Activated CD8-positive, alpha-beta T cell treated with anti-CD3 and anti-CD28 coated beads for 36 hours (primary cell): ENCODE measurements around the gene PTPRG. TPM values are rescaled to one million over a fixed set of nuclear protein-coding genes. Genes with fewer than 3 reads are reported as not detected.

Experiments
- ATAC-seq: fragments of 200-7000 bp; cut with Tn5 transposase; one replicate; pipeline ENCODE4 v1.10.0; 2021; ENCODE audit warnings: mild to moderate bottlenecking, moderate library complexity
- CTCF ChIA-PET: fragments of 350-600 bp; sonication (Branson Sonifier 250); formaldehyde crosslinking; loops from one replicate; lab custom pipeline; 2021; ENCODE audit warnings: antibody characterized with exemption; lab: Charles Lee
- POLR2A ChIA-PET: fragments of 350-600 bp; sonication (Branson Sonifier 250); formaldehyde crosslinking; loops from one replicate; lab custom pipeline; 2021; ENCODE audit warnings: antibody characterized with exemption; lab: Charles Lee
- DNase-seq: peaks from one replicate; pipeline ENCODE4 v3.0.0-alpha.2; 2020
- H3K27ac Mint-ChIP-seq: one replicate; pipeline ENCODE4 v1.8.0; 2021; ENCODE audit warnings: mild to moderate bottlenecking, mixed read lengths
- H3K27me3 Mint-ChIP-seq: one replicate; pipeline ENCODE4 v1.8.0; 2021; ENCODE audit warnings: mixed read lengths
- H3K36me3 Mint-ChIP-seq: one replicate; pipeline ENCODE4 v1.8.0; 2021; ENCODE audit warnings: low read depth, mixed read lengths
- H3K4me1 Mint-ChIP-seq: one replicate; pipeline ENCODE4 v1.8.0; 2021; ENCODE audit warnings: low read depth, mixed read lengths
- H3K4me3 Mint-ChIP-seq: one replicate; pipeline ENCODE4 v1.8.0; 2021; ENCODE audit warnings: mild to moderate bottlenecking, moderate library complexity, mixed read lengths
- H3K9me3 Mint-ChIP-seq: one replicate; pipeline ENCODE4 v1.8.0; 2021; ENCODE audit warnings: mixed read lengths
- intact Hi-C: fragments of 100-400 bp; cut with micrococcal nuclease; formaldehyde crosslinking; loops from one replicate; pipeline ENCODE4 v1.10.0; 2022
- total RNA-seq, 2 experiments: library from RNA; stranded (reverse); gene quantifications; one replicate each; pipeline ENCODE4 v1.2.3, GENCODE V29; 2021
- TF ChIP-seq, protein P1 (sequence below): fragments of 200-600 bp; IDR thresholded peaks from one replicate; pipeline ENCODE4 v1.8.0; 2022; ENCODE audit warnings: antibody characterized with exemption, mild to moderate bottlenecking

The PTPRG gene
- total RNA-seq, 2 experiments from 2014 or later = not detected

DNA sequence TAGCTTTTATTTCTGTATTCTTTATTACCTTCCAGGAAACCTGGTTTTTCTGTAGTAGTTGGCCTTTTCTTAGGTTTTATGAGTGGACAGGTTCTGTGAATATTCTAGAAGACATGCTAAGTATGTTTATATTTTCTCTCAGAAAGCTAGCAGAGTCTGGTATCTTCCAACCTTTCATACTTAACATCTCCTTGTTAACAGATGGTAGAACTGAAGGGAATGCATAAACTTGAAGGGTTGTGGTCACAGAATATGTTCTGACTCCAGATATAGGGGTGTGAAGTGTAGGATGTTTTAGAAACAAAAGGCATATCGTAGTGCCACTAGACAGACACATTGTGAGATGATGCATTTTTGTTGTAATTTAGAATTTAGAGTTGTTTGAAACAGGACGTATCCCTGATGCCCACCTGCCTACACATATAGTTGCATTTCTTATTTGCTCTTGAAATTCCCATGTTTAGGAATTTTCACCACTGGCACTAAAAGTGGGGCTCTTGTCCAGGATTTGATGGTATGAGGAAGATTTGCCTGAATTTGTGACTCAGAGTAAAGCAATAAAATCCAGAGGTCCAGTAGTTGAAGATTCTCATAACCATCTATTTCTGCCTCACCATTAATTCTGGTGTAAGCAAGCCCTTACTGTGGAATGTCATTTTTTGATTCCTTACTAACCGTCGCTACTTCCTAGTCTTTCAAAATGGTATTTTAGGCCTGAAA is 537.4 kb downstream of the PTPRG start:
- no peaks in the 10 kb centered on the region for H3K9me3 Mint-ChIP-seq
- ChIA-PET CTCF (no interaction called here), POLR2A (no interaction called here)

DNA sequence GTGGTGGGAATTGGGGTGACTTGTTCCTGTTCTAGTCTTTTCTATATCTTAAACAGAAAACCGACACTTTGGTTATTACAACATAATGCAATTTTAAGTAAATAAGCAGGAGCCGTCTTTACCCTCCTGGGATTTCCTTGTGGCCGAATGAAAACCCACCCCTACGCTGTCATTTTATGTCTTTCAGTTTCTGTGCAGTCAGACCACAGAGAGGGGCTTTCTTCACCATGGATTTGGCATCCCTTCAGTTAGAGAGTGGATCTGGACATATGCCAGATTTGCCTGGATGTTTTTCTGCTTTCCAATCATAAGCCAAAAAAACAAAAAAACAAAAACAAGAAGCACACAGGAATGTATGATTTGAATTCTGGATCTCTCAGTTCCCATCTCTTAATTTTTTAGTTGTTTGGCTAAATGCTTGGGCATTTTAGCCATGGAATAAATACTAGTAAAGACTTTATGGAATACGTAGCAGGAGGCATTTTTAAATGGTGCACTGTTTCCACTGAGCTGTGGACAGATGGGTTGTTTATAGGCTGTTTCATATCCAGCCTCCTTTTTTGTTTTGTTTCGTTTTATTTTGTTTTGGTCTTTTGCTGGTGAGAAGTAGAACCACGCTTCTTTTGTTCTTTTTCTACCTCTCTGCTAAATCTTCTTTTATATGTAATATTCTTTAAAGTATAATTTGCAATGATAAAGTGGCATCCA is 539.1 kb downstream of the PTPRG start:
- Mint-ChIP-seq H3K4me3 (no peak overlapping the region), H3K4me1 (no peaks in the 10 kb centered on the region), H3K27me3 (no peaks in the 10 kb centered on the region), H3K27ac (no peak overlapping the region), H3K9me3 (no peaks in the 10 kb centered on the region), H3K36me3 (no peaks in the 10 kb centered on the region)
- no peak for DNase-seq
- TF ChIP-seq, protein P1, sequence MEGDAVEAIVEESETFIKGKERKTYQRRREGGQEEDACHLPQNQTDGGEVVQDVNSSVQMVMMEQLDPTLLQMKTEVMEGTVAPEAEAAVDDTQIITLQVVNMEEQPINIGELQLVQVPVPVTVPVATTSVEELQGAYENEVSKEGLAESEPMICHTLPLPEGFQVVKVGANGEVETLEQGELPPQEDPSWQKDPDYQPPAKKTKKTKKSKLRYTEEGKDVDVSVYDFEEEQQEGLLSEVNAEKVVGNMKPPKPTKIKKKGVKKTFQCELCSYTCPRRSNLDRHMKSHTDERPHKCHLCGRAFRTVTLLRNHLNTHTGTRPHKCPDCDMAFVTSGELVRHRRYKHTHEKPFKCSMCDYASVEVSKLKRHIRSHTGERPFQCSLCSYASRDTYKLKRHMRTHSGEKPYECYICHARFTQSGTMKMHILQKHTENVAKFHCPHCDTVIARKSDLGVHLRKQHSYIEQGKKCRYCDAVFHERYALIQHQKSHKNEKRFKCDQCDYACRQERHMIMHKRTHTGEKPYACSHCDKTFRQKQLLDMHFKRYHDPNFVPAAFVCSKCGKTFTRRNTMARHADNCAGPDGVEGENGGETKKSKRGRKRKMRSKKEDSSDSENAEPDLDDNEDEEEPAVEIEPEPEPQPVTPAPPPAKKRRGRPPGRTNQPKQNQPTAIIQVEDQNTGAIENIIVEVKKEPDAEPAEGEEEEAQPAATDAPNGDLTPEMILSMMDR = no peak
- ChIA-PET POLR2A (no interaction called here), CTCF (no interaction called here)
- intact Hi-C loops = no loop called here
- ATAC-seq = no peak

More for the DNA sequence above, 537.4 kb downstream of the PTPRG start:
- DNase-seq (no peak), ATAC-seq (no peak)
- intact Hi-C loops = no loop called here
- Mint-ChIP-seq H3K27ac (no peak overlapping the region), H3K27me3 (no peaks in the 10 kb centered on the region), H3K36me3 (no peaks in the 10 kb centered on the region), H3K4me1 (no peaks in the 10 kb centered on the region), H3K4me3 (no peak overlapping the region)
- TF ChIP-seq, protein P1 = no peak

DNA sequence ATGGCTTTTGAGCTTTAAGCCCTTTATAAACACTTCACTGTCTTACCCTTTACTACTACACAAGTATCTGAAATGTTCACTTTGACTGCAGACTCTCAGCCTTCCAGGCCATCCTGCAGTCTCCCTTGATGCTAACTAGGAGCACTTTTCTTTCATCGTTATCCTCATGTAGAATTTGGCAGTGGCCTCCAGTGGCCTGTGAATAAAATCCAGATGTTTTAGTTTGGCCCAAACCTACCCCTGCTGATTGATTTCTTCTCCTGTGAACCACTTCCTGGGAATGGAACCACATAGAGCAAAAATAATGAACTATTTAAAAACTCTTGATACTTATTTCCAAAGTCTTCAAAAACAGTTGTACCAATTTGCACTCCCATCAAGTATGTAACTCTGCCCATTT is 540.1 kb downstream of the PTPRG start:
- CTCF ChIA-PET = no interaction called here
- ATAC-seq (no peak), DNase-seq (no peak)
- TF ChIP-seq, protein P1 = no peak
- H3K27me3 Mint-ChIP-seq = no peaks in the 10 kb centered on the region
- no peak overlapping the region for H3K27ac Mint-ChIP-seq
- no peaks in the 10 kb centered on the region for H3K9me3 Mint-ChIP-seq
- H3K4me1 Mint-ChIP-seq = no peaks in the 10 kb centered on the region
- no peak overlapping the region for H3K4me3 Mint-ChIP-seq
- POLR2A ChIA-PET = no interaction called here
- intact Hi-C loops = no loop called here
- H3K36me3 Mint-ChIP-seq = no peaks in the 10 kb centered on the region

DNA sequence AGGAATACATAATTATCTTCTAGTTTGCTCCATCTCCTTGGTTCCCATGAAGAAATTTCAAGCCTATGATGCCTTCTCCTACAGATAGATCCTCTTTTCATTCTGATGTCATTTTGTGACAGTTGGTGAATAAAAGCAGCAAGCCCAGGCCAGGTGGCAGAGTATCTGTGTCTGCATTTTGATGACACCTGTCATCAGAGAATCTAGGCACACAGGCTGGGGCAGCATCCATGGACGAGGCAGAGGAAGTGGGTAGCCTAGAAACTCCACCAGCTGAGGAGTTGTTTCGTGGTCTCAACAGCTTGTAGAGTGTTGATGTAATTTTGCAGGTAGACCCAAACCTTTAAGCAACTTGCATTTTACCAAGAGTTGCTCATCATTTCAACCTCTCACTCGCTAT is 542.2 kb downstream of the PTPRG start:
- ATAC-seq (no peak), DNase-seq (no peak)
- H3K9me3 Mint-ChIP-seq = peaks cover 1% of the 10 kb centered on the region
- CTCF ChIA-PET = interaction anchor here (1.0 kb wide), 1 partner anchor 85 kb away, joined by 3 read pairs; no protein-coding TSS in a partner anchor
- H3K36me3 Mint-ChIP-seq = no peaks in the 10 kb centered on the region
- H3K4me3 Mint-ChIP-seq = no peak overlapping the region
- POLR2A ChIA-PET = no interaction called here
- TF ChIP-seq, protein P1 = no peak
- peaks cover 2% of the 10 kb centered on the region for H3K27me3 Mint-ChIP-seq
- H3K27ac Mint-ChIP-seq = no peak overlapping the region
- intact Hi-C loops = no loop called here
- H3K4me1 Mint-ChIP-seq = no peaks in the 10 kb centered on the region

DNA sequence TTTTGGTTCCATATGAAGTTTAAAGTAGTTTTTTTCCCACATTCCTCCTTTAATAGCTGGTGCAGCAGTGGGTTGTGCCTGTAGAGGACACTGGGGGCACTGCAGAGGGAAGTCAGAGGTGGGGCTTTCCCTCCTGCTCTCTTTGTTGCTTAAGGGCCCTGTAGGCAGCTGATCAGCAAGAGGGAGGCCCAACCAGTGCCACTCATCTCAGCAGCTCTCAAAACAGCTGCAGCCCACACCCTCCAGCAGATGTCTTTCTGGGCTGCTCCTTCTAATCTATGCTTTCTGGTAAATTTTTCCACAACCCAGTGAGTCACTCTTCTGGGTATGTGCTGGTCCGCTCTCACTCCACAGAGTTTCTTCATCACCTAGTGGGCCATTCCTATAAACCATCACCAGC is 548.2 kb downstream of the PTPRG start:
- TF ChIP-seq, protein P1 = no peak
- peaks cover 8% of the 10 kb centered on the region for H3K9me3 Mint-ChIP-seq
- no peak overlapping the region for H3K27ac Mint-ChIP-seq
- peak; percentile 42 for ATAC-seq
- H3K4me3 Mint-ChIP-seq = no peak overlapping the region
- POLR2A ChIA-PET = no interaction called here
- CTCF ChIA-PET = no interaction called here
- no peaks in the 10 kb centered on the region for H3K4me1 Mint-ChIP-seq
- peaks cover 3% of the 10 kb centered on the region for H3K27me3 Mint-ChIP-seq
- DNase-seq = peak; percentile 5
- intact Hi-C loops = no loop called here
- H3K36me3 Mint-ChIP-seq = no peaks in the 10 kb centered on the region
